GM06990 (cell line): ENCODE data around the gene CNTNAP5.

Source experiments
- DNase-seq: peaks from one replicate; pipeline ENCODE4 v3.0.0-alpha.2; 2011; ENCODE audit not compliant: insufficient read length; ENCODE audit errors: extremely low read depth
- H3K27me3 ChIP-seq: replicated peaks from 2 replicates; pipeline ENCODE4 v1.6.0; 2011; ENCODE audit warnings: low read length; ENCODE audit not compliant: control insufficient read depth, insufficient read depth
- H3K36me3 ChIP-seq: 2 replicates; pipeline ENCODE4 v1.5.1; 2011; ENCODE audit warnings: low read length; ENCODE audit not compliant: control insufficient read depth, insufficient read depth
- H3K4me3 ChIP-seq: replicated peaks from 2 replicates; pipeline ENCODE4 v1.5.1; 2011; ENCODE audit warnings: low read depth, mild to moderate bottlenecking, control low read depth, low read length
- CTCF ChIP-seq: IDR thresholded peaks from 2 replicates; pipeline ENCODE4 v1.5.1; 2011; ENCODE audit warnings: low read length, control low read depth, mild to moderate bottlenecking, inconsistent platforms; ENCODE audit not compliant: insufficient read depth, poor library complexity, severe bottlenecking

CNTNAP5 gene

GRCh38 chr2:124670187-124670586, 645.1 kb downstream of the CNTNAP5 start:
- no peak for TF ChIP-seq CTCF
- Histone ChIP-seq H3K4me3 (no peak overlapping the region), H3K36me3 (no peaks in the 10 kb centered on the region)

GRCh38 chr2:124678043-124678442, 653.0 kb downstream of the CNTNAP5 start:
- no peak for TF ChIP-seq CTCF
- no peaks in the 10 kb centered on the region for H3K27me3 ChIP-seq
- H3K4me3 ChIP-seq: no peak overlapping the region
- DNase-seq: no peak
- H3K36me3 ChIP-seq: no peaks in the 10 kb centered on the region

More at GRCh38 chr2:124670187-124670586, 645.1 kb downstream of the CNTNAP5 start:
- no peak for DNase-seq
- no peaks in the 10 kb centered on the region for H3K27me3 ChIP-seq

- Histone ChIP-seq H3K36me3 (no peaks in the 10 kb centered on the region), H3K4me3 (no peak overlapping the region), H3K27me3 (no peaks in the 10 kb centered on the region)
- DNase-seq: no peak
- no peak for TF ChIP-seq CTCF
Measured at GRCh38 chr2:124683536-124684428, 658.7 kb downstream of the CNTNAP5 start.

GRCh38 chr2:124689348-124689747, 664.3 kb downstream of the CNTNAP5 start:
- H3K4me3 ChIP-seq: no peak overlapping the region
- DNase-seq: no peak
- H3K27me3 ChIP-seq: no peaks in the 10 kb centered on the region
- no peaks in the 10 kb centered on the region for H3K36me3 ChIP-seq
- TF ChIP-seq CTCF: no peak

- H3K4me3 ChIP-seq: no peak overlapping the region
- no peak for DNase-seq
- no peaks in the 10 kb centered on the region for H3K27me3 ChIP-seq
- no peaks in the 10 kb centered on the region for H3K36me3 ChIP-seq
- TF ChIP-seq CTCF: no peak
Measured at GRCh38 chr2:124692216-124692615, 667.1 kb downstream of the CNTNAP5 start.
